ENCODE results near the gene LAMTOR4.
"Not testable (repeated sequence)": the region's sequence is repeated elsewhere in the genome, so short reads cannot be mapped to it uniquely, and the experiment has no call there.

GRCh38 chr7:100182616-100183015 lies 33.9 kb downstream of the LAMTOR4 start:
- not testable (repeated sequence) for TF ChIP-seq CTCF (IDR thresholded peaks at IDR 0.05; ENCODE audit: low read depth, low read length, poor library complexity, severe bottlenecking); EZH2phosphoT487 (IDR thresholded peaks at IDR 0.05; ENCODE audit: borderline replicate concordance, low read length)
